Sigmoid colon (tissue), 7 donors: ENCODE results near the gene DGKQ. TPM values are rescaled to one million over a fixed set of nuclear protein-coding genes. Genes with fewer than 3 reads are reported as not detected.
"Not testable (repeated sequence)": the region's sequence is repeated elsewhere in the genome, so short reads cannot be mapped to it uniquely, and the experiment has no call there.

Source experiments
- DNase-seq: peaks from one replicate; pipeline ENCODE4 v3.0.0-alpha.2; 2019
- H3K27ac ChIP-seq, 4 donors: fragments of 200-600 bp; sonication (generic); one replicate each; pipeline ENCODE4 v1.5.1; 2016 to 2019; ENCODE audit warnings: mild to moderate bottlenecking in 1 of 4
- H3K27me3 ChIP-seq, 3 donors: fragments of 200-600 bp; sonication (generic); one replicate each; pipeline ENCODE4 v1.5.1; 2019; ENCODE audit warnings: mild to moderate bottlenecking in 1 of 3
- H3K36me3 ChIP-seq, 4 donors: fragments of 200-600 bp; sonication (generic); one replicate each; pipeline ENCODE4 v1.5.1; 2016 to 2019
- H3K4me1 ChIP-seq, 4 donors: fragments of 200-600 bp; sonication (generic); one replicate each; pipeline ENCODE4 v1.5.1; 2017 to 2019
- H3K4me3 ChIP-seq, 4 donors: fragments of 200-600 bp; sonication (generic); one replicate each; pipeline ENCODE4 v1.5.1; 2017 to 2019; ENCODE audit warnings: mild to moderate bottlenecking in 2 of 4, moderate library complexity in 1 of 4
- H3K9me3 ChIP-seq, 4 donors: fragments of 200-600 bp in 3 of 4; sonication (generic) in 3 of 4; one replicate each; pipeline versions ENCODE4 v1.5.1 to v1.6.1; 2013 to 2019
- CTCF ChIP-seq, 4 experiments: fragments of 450-650 bp in 3 of 4; fragments of 200-600 bp in 1 of 4; IDR thresholded peaks; one replicate each; pipeline ENCODE4 v1.5.1; 2016 to 2019; ENCODE audit warnings: antibody characterized with exemption in 4 of 4, mild to moderate bottlenecking in 3 of 4, moderate library complexity in 2 of 4
- EP300 ChIP-seq, 4 donors: sonication (generic); formaldehyde crosslinking; IDR thresholded peaks; one replicate each; pipeline ENCODE4 v1.6.1; 2017; ENCODE audit warnings: antibody characterized with exemption in 4 of 4
- POLR2A ChIP-seq, 2 donors: fragments of 450-650 bp; IDR thresholded peaks; one replicate each; pipeline ENCODE4 v1.6.1; 2016; ENCODE audit warnings: antibody characterized with exemption in 2 of 2, mild to moderate bottlenecking in 2 of 2, moderate library complexity in 2 of 2
- POLR2AphosphoS5 ChIP-seq, 4 donors: sonication (generic); formaldehyde crosslinking; IDR thresholded peaks; one replicate each; pipeline ENCODE4 v1.6.1; 2017; ENCODE audit warnings: antibody characterized with exemption in 4 of 4
- WGBS, 2 donors: extraction: QIAGEN DNeasy Blood & Tissue Kit; methylation state at CpG; one replicate each; pipeline ENCODE4 v1.1.7; 2013; 5-methylcytosine and 5-hydroxymethylcytosine counted together
- intact Hi-C: fragments of 100-400 bp; cut with DNase I; formaldehyde crosslinking; loops from one replicate; pipeline ENCODE4 v1.15.1; 2023
- polyA plus RNA-seq, 3 donors: library from polyadenylated mRNA; stranded (reverse); fragments of 200-250 nt; gene quantifications; one replicate each; pipeline ENCODE4 v1.2.3, GENCODE V29; 2013
- total RNA-seq, 4 donors: library from RNA; depleted of rRNA; stranded (reverse); fragments of >200 nt; gene quantifications; one replicate each; pipeline ENCODE4 v1.1.0, GENCODE V29; 2016
- donor health status: healthy with polysubstance abuse.
- donor health status: Bipolar disorder and iron deficiency.
- donor health status: healthy.

DGKQ gene
- total and polyA plus RNA-seq, 7 donors, result 3.5 to 26.2 (median 8.9) TPM

GRCh38 chr4:924107-925096 lies 49.0 kb downstream of the DGKQ start:
- H3K4me1 ChIP-seq, result peaks cover 0 to 37% (median 12%) of the 10 kb centered on the region in 4 donors
- no peak overlapping the region for H3K4me3 ChIP-seq
- H3K27ac ChIP-seq, result no peak overlapping the region
- TF ChIP-seq CTCF (IDR thresholded peaks at IDR 0.05), result no peak
- no peak for TF ChIP-seq EP300 (IDR thresholded peaks at IDR 0.05)
- no peak for TF ChIP-seq POLR2AphosphoS5 (IDR thresholded peaks at IDR 0.05)
- TF ChIP-seq POLR2A (IDR thresholded peaks at IDR 0.05), result no peak
- 77 to 79% methylated on average over 18 of the region's 18 CpGs for WGBS, 2 donors
- intact Hi-C loops, result no loop called here
- no peaks in the 10 kb centered on the region for H3K36me3 ChIP-seq
- no peaks in the 10 kb centered on the region for H3K9me3 ChIP-seq
- no peaks in the 10 kb centered on the region for H3K27me3 ChIP-seq
- DNase-seq, result no peak

GRCh38 chr4:921830-922331 lies 51.5 kb downstream of the DGKQ start:
- DNase-seq, result no peak
- WGBS, 2 donors, result 78 to 93% methylated on average over 17 of the region's 17 CpGs
- H3K4me3 ChIP-seq, result no peak overlapping the region
- no peaks in the 10 kb centered on the region for H3K36me3 ChIP-seq
- no peaks in the 10 kb centered on the region for H3K27me3 ChIP-seq
- peaks cover 0 to 18% (median 8%) of the 10 kb centered on the region in 4 donors for H3K4me1 ChIP-seq
- intact Hi-C loops, result no loop called here
- no peak for TF ChIP-seq POLR2A (IDR thresholded peaks at IDR 0.05)
- no peaks in the 10 kb centered on the region for H3K9me3 ChIP-seq
- H3K27ac ChIP-seq, result no peak overlapping the region

GRCh38 chr4:919004-919680 lies 54.2 kb downstream of the DGKQ start:
- H3K27ac ChIP-seq, H3K27me3 ChIP-seq, H3K4me3 ChIP-seq, intact Hi-C loops, DNase-seq, H3K9me3 ChIP-seq, H3K36me3 ChIP-seq: not testable (repeated sequence)
- H3K4me1 ChIP-seq, result peaks cover 0 to 16% (median 8%) of the 10 kb centered on the region in 4 donors
- WGBS, 2 donors, result 96 to 97% methylated on average over 15 of the region's 15 CpGs

- DNase-seq, intact Hi-C loops, H3K27ac ChIP-seq, H3K9me3 ChIP-seq, H3K27me3 ChIP-seq, H3K4me3 ChIP-seq, H3K36me3 ChIP-seq: not testable (repeated sequence)
- H3K4me1 ChIP-seq, result peaks cover 0 to 16% (median 8%) of the 10 kb centered on the region in 4 donors
- WGBS, 2 donors, result 85 to 92% methylated on average over 6 of the region's 6 CpGs
These were observed 54.8 kb downstream of the DGKQ start for GRCh38 chr4:918591-918990.

GRCh38 chr4:917992-918391 lies 55.4 kb downstream of the DGKQ start:
- WGBS, 2 donors, result 96 to 98% methylated on average over 2 of the region's 2 CpGs
- Histone ChIP-seq H3K9me3 (no peaks in the 10 kb centered on the region), H3K4me3 (no peak overlapping the region), H3K27ac (no peak overlapping the region), H3K27me3 (no peaks in the 10 kb centered on the region), H3K4me1 (peaks cover 0 to 16% (median 8%) of the 10 kb centered on the region in 4 donors), H3K36me3 (peaks cover 0 to 5% (median under 1%) of the 10 kb centered on the region in 4 donors)
- intact Hi-C loops, result no loop called here
- no peak for DNase-seq
- TF ChIP-seq POLR2AphosphoS5 (IDR thresholded peaks at IDR 0.05) (no peak), CTCF (IDR thresholded peaks at IDR 0.05) (no peak), POLR2A (IDR thresholded peaks at IDR 0.05) (no peak), EP300 (IDR thresholded peaks at IDR 0.05) (no peak)

GRCh38 chr4:917466-917865 lies 55.9 kb downstream of the DGKQ start:
- H3K9me3 ChIP-seq, result no peaks in the 10 kb centered on the region
- no peak for DNase-seq
- 96 to 99% methylated on average over 7 of the region's 7 CpGs for WGBS, 2 donors
- TF ChIP-seq EP300 (IDR thresholded peaks at IDR 0.05) (no peak), POLR2A (IDR thresholded peaks at IDR 0.05) (no peak), POLR2AphosphoS5 (IDR thresholded peaks at IDR 0.05) (no peak), CTCF (IDR thresholded peaks at IDR 0.05) (no peak)
- peaks cover 0 to 16% (median 8%) of the 10 kb centered on the region in 4 donors for H3K4me1 ChIP-seq
- no peak overlapping the region for H3K27ac ChIP-seq
- H3K27me3 ChIP-seq, result no peaks in the 10 kb centered on the region
- no peak overlapping the region for H3K4me3 ChIP-seq
- intact Hi-C loops, result no loop called here
- H3K36me3 ChIP-seq, result peaks cover 0 to 10% (median 3%) of the 10 kb centered on the region in 4 donors
